H1 (cell line): ENCODE measurements around the gene SEMA5B. TPM values are rescaled to one million over a fixed set of nuclear protein-coding genes. Genes with fewer than 3 reads are reported as not detected.

ENCODE experiments used
- CTCF ChIA-PET: fragments of 300-600 bp; sonication (Branson Sonifier 250); formaldehyde crosslinking; loops from one replicate; lab custom pipeline; 2021; ENCODE audit not compliant: partially characterized antibody; lab: Charles Lee
- POLR2A ChIA-PET: fragments of 300-600 bp; sonication (Branson Sonifier 250); formaldehyde crosslinking; loops from one replicate; lab custom pipeline; 2021; ENCODE audit warnings: inconsistent platforms; ENCODE audit not compliant: partially characterized antibody; lab: Charles Lee
- DNase-seq, 2 experiments: peaks; one replicate each; pipeline versions ENCODE4 v3.0.0 to v3.0.0-alpha.2; 2010 to 2022; ENCODE audit warnings: low spot score in 2 of 2, low read depth in 1 of 2, mixed read lengths in 1 of 2
- FAIRE-seq: peaks from 2 replicates; lab custom pipeline; 2011; peaks lifted over from hg19 to GRCh38; lab: Jason Lieb, UNC
- H2AFZ ChIP-seq: 2 replicates; pipeline ENCODE4 v1.8.1; 2012; ENCODE audit warnings: low read length, inconsistent platforms
- H2AK5ac ChIP-seq: 2 replicates; pipeline ENCODE4 v1.6.1; 2013; ENCODE audit warnings: low read depth, low read length
- H2BK120ac ChIP-seq: replicated peaks from 2 replicates; pipeline ENCODE3; 2013; ENCODE audit warnings: low read depth, low read length, inconsistent platforms
- H2BK12ac ChIP-seq: 2 replicates; pipeline ENCODE4 v1.6.1; 2013; ENCODE audit warnings: low read depth, low read length
- H2BK15ac ChIP-seq: 2 replicates; pipeline ENCODE4 v1.6.1; 2013; ENCODE audit warnings: low read length
- H2BK20ac ChIP-seq: 2 replicates; pipeline ENCODE4 v1.6.1; 2013; ENCODE audit warnings: low read length
- H2BK5ac ChIP-seq: 2 replicates; pipeline ENCODE4 v1.6.1; 2013; ENCODE audit warnings: low read depth, low read length
- H3K14ac ChIP-seq: 2 replicates; pipeline ENCODE4 v1.6.1; 2013; ENCODE audit warnings: inconsistent platforms; ENCODE audit not compliant: insufficient read length
- H3K18ac ChIP-seq: 2 replicates; pipeline ENCODE4 v1.6.1; 2013; ENCODE audit warnings: low read length; ENCODE audit errors: extremely low read depth
- H3K23ac ChIP-seq: 2 replicates; pipeline ENCODE4 v1.6.1; 2013; ENCODE audit warnings: inconsistent platforms; ENCODE audit not compliant: insufficient read length
- H3K23me2 ChIP-seq: 2 replicates; pipeline ENCODE4 v1.6.1; 2013; ENCODE audit warnings: low read depth, low read length
- H3K27ac ChIP-seq: 2 replicates; pipeline ENCODE4 v1.6.1; 2011; ENCODE audit warnings: low read depth, low read length, inconsistent platforms
- H3K27me3 ChIP-seq, 4 experiments: replicated peaks in 1 of 4; 1 replicate in 1 of 4; 2 replicates in 3 of 4; pipeline versions ENCODE4 v1.6.1 to v1.8.1; 2011 to 2013; ENCODE audit warnings: low read length in 3 of 4, mild to moderate bottlenecking in 3 of 4, inconsistent platforms in 2 of 4, mixed read lengths in 2 of 4, moderate library complexity in 1 of 4; ENCODE audit not compliant: control insufficient read depth in 3 of 4, insufficient read depth in 3 of 4; ENCODE audit errors: extremely low read depth in 1 of 4
- H3K36me3 ChIP-seq, 4 experiments: 2 replicates each; pipeline versions ENCODE4 v1.6.1 to v1.8.1; 2011 to 2013; ENCODE audit warnings: mild to moderate bottlenecking in 4 of 4, low read length in 3 of 4, moderate library complexity in 2 of 4, control low read depth in 1 of 4, inconsistent platforms in 1 of 4; ENCODE audit not compliant: insufficient read depth in 4 of 4, control insufficient read depth in 2 of 4
- H3K4ac ChIP-seq: replicated peaks from 2 replicates; pipeline ENCODE3; 2013; ENCODE audit warnings: low read length, low read depth, mixed read lengths, inconsistent platforms; ENCODE audit not compliant: insufficient read length
- H3K4me1 ChIP-seq, 4 experiments: replicated peaks in 1 of 4; 1 replicate in 1 of 4; 2 replicates in 3 of 4; pipeline versions ENCODE4 v1.6.1 to v1.8.1; 2011 to 2013; ENCODE audit warnings: low read length in 3 of 4, inconsistent platforms in 2 of 4, mixed read lengths in 1 of 4; ENCODE audit not compliant: insufficient read depth in 4 of 4, control insufficient read depth in 3 of 4
- H3K4me2 ChIP-seq, 2 experiments: 2 replicates each; pipeline versions ENCODE4 v1.6.1 to v1.8.1; 2011 to 2013; ENCODE audit warnings: low read depth in 2 of 2, low read length in 2 of 2, control low read depth in 1 of 2, inconsistent platforms in 1 of 2, mild to moderate bottlenecking in 1 of 2; ENCODE audit not compliant: insufficient read depth in 1 of 2
- H3K4me3 ChIP-seq, 4 experiments: fragments of 200-600, 300-600 bp in 1 of 4; sonication (generic), shearing (Covaris generic), sonication (Bioruptor Twin) in 1 of 4; 2 replicates each; pipeline versions ENCODE4 v1.5.1 to v1.8.1; 2011 to 2016; ENCODE audit warnings: low read length in 4 of 4, low read depth in 3 of 4, control low read depth in 2 of 4, inconsistent platforms in 2 of 4, mild to moderate bottlenecking in 2 of 4, mixed read lengths in 1 of 4, moderate library complexity in 1 of 4; ENCODE audit not compliant: insufficient read depth in 2 of 4; ENCODE audit errors: extremely low read depth in 1 of 4
- H3K56ac ChIP-seq: replicated peaks from 2 replicates; pipeline ENCODE3; 2013; ENCODE audit warnings: low read depth, mild to moderate bottlenecking, mixed read lengths, low read length, inconsistent platforms; ENCODE audit not compliant: insufficient read length
- H3K79me1 ChIP-seq: 2 replicates; pipeline ENCODE4 v1.6.1; 2013; ENCODE audit warnings: low read depth, low read length, control low read depth
- H3K79me2 ChIP-seq, 2 experiments: 2 replicates each; pipeline versions ENCODE4 v1.6.1 to v1.8.1; 2012 to 2013; ENCODE audit warnings: low read length in 2 of 2, mild to moderate bottlenecking in 2 of 2, inconsistent platforms in 1 of 2; ENCODE audit not compliant: insufficient read depth in 2 of 2, control insufficient read depth in 1 of 2
- H3K9ac ChIP-seq, 4 experiments: replicated peaks in 1 of 4; 1 replicate in 1 of 4; 2 replicates in 3 of 4; pipeline versions ENCODE4 v1.6.1 to v1.8.1; 2011 to 2013; ENCODE audit warnings: low read depth in 3 of 4, low read length in 3 of 4, control low read depth in 2 of 4, mild to moderate bottlenecking in 2 of 4, moderate library complexity in 2 of 4, inconsistent platforms in 1 of 4; ENCODE audit errors: extremely low read depth in 1 of 4
- H3K9me3 ChIP-seq, 2 experiments: 2 replicates each; pipeline versions ENCODE4 v1.6.1 to v1.8.1; 2012 to 2013; ENCODE audit warnings: mild to moderate bottlenecking in 2 of 2, moderate library complexity in 2 of 2, control low read depth in 1 of 2, inconsistent platforms in 1 of 2, low read depth in 1 of 2, low read length in 1 of 2, mixed read lengths in 1 of 2; ENCODE audit not compliant: insufficient read depth in 2 of 2
- H4K20me1 ChIP-seq, 2 experiments: replicated peaks in 1 of 2; 2 replicates each; pipeline versions ENCODE3 to v1.8.1; 2011 to 2013; ENCODE audit warnings: inconsistent platforms in 2 of 2, low read length in 2 of 2, mild to moderate bottlenecking in 1 of 2; ENCODE audit not compliant: insufficient read depth in 2 of 2, control insufficient read depth in 1 of 2
- H4K5ac ChIP-seq: 2 replicates; pipeline ENCODE4 v1.6.1; 2013; ENCODE audit warnings: low read length, low read depth, mixed read lengths, inconsistent platforms; ENCODE audit not compliant: insufficient read length
- H4K8ac ChIP-seq: 2 replicates; pipeline ENCODE4 v1.8.0; 2013; ENCODE audit warnings: mild to moderate bottlenecking, moderate library complexity, low read length, inconsistent platforms; ENCODE audit not compliant: insufficient read depth; ENCODE audit errors: extremely low read depth
- H4K91ac ChIP-seq: replicated peaks from 2 replicates; pipeline ENCODE3; 2013; ENCODE audit warnings: low read length, mixed read lengths, inconsistent platforms; ENCODE audit not compliant: insufficient read length
- ASH2L ChIP-seq: fragments of 200-600, 300-600 bp; sonication (generic); IDR thresholded peaks from one replicate; pipeline ENCODE4 v1.7.1; 2017; ENCODE audit warnings: low read length
- EZH2 ChIP-seq: fragments of 200-600 bp; sonication (generic); IDR thresholded peaks from 2 replicates; pipeline ENCODE4 v1.7.1; 2012; ENCODE audit warnings: low read depth, mild to moderate bottlenecking, moderate library complexity, low read length, inconsistent platforms; ENCODE audit not compliant: severe bottlenecking
- GABPA ChIP-seq: IDR thresholded peaks from 2 replicates; pipeline ENCODE4 v1.6.1; 2011; ENCODE audit warnings: mild to moderate bottlenecking, low read length, moderate library complexity, borderline replicate concordance; ENCODE audit not compliant: insufficient read depth
- GTF2F1 ChIP-seq: IDR thresholded peaks from 2 replicates; pipeline ENCODE4 v1.6.1; 2012; ENCODE audit warnings: low read depth, low read length, improper control_type of control experiment, borderline replicate concordance
- HDAC2 ChIP-seq, 2 experiments: fragments of 300-600 bp in 1 of 2; sonication (generic) in 1 of 2; IDR thresholded peaks; 2 replicates each; pipeline ENCODE4 v1.6.1; 2011 to 2012; ENCODE audit warnings: low read depth in 2 of 2, low read length in 2 of 2, mild to moderate bottlenecking in 2 of 2, moderate library complexity in 2 of 2, borderline replicate concordance in 1 of 2, inconsistent platforms in 1 of 2
- JUND ChIP-seq: IDR thresholded peaks from 2 replicates; pipeline ENCODE4 v1.6.1; 2011; ENCODE audit warnings: mild to moderate bottlenecking, improper control_type of control experiment, low read length
- RNF2 ChIP-seq: fragments of 200-900, 300-1000 bp; sonication (generic); IDR thresholded peaks from 2 replicates; pipeline ENCODE4 v1.7.1; 2016; ENCODE audit warnings: borderline replicate concordance, low read depth, mild to moderate bottlenecking, antibody characterized with exemption, low read length; ENCODE audit not compliant: poor library complexity, severe bottlenecking; ENCODE audit errors: missing control alignments
- SAP30 ChIP-seq: fragments of 300-600 bp; sonication (generic); IDR thresholded peaks from 2 replicates; pipeline ENCODE4 v1.7.1; 2012; ENCODE audit warnings: low read length, moderate library complexity, mild to moderate bottlenecking, inconsistent platforms; ENCODE audit not compliant: insufficient read depth, insufficient replicate concordance
- SIRT6 ChIP-seq: IDR thresholded peaks from one replicate; pipeline ENCODE4 v1.7.1; 2012; ENCODE audit warnings: low read length, inconsistent platforms
- SUZ12 ChIP-seq: fragments of 200-600 bp; sonication (generic); IDR thresholded peaks from 2 replicates; pipeline ENCODE4 v1.6.1; 2012; ENCODE audit warnings: mild to moderate bottlenecking, inconsistent platforms, low read length, moderate library complexity, mixed read lengths
- WGBS, 2 experiments: shearing (Covaris generic) in 1 of 2; methylation state at CpG; one replicate each; pipeline versions ENCODE4 v1.1.6 to v1.1.7; 2013 to 2015; ENCODE audit warnings: low lambda C conversion rate in 2 of 2, mixed read lengths in 2 of 2, inconsistent platforms in 1 of 2, low coverage in 1 of 2, missing lambda C conversion rate in 1 of 2; ENCODE audit not compliant: insufficient replicate concordance in 2 of 2, insufficient coverage in 1 of 2, insufficient read length in 1 of 2; ENCODE audit errors: extremely low coverage in 1 of 2, missing lambda C conversion rate in 1 of 2; 5-methylcytosine and 5-hydroxymethylcytosine counted together
- polyA plus RNA-seq, 7 experiments: library from polyadenylated mRNA; depleted of rRNA in 3 of 7; stranded (reverse) in 5 of 7; unstranded in 2 of 7; fragments of >200 nt in 5 of 7; fragments of 200-250 nt in 2 of 7; gene quantifications; 1 replicate in 5 of 7; 2 replicates in 1 of 7; 4 replicates in 1 of 7; pipeline versions ENCODE4 v1.2.1 to v1.2.3, GENCODE V29; 2011 to 2013; ENCODE audit warnings: missing spikeins in 2 of 7, mixed read lengths in 2 of 7
- total RNA-seq: library from RNA; stranded (reverse); fragmentation: NEBNext Ultra II Directional; extraction: Animal tissue kit (Norgen Biotek cat#: 25700); gene quantifications from 2 replicates; pipeline ENCODE4 v1.2.1, GENCODE V29; 2021
- TF ChIP-seq, protein P1 (sequence below): IDR thresholded peaks from 2 replicates; pipeline ENCODE4 v1.6.1; 2011; ENCODE audit warnings: low read depth, mild to moderate bottlenecking, low read length; ENCODE audit not compliant: insufficient read depth

SEMA5B gene
- total and polyA plus RNA-seq, 2 of the 8 experiments (the other 6 are each of a cell fraction or from before 2014, with no cell fraction given), result 13.1 to 22.4 TPM

DNA sequence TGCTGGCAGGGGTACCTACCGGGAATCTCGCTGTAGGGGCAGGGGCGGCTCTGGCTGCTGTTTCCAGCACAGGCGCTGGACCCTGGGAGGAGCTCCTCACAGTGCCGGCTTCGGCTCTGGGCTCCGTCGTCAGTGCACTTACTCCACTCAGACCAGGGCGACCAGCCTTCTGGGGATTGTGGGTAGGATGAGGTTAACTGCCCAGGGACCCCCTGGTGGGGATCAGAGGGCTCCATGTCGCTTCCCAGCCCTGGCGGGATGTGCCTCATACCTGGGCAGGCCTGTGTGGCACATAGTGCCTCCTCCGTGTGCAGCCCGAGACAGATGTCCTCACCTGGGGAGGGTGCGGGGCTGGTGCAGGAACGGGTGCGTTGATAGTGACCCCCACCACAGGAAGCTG, 115.7 kb downstream of the SEMA5B start:
- no peak overlapping the region for H3K14ac ChIP-seq
- no peak overlapping the region for H4K5ac ChIP-seq
- POLR2A ChIA-PET, result no interaction called here
- H3K27ac ChIP-seq, result no peak overlapping the region
- peaks cover 0 to 9% (median 5%) of the 10 kb centered on the region in 4 experiments; a peak in 4 of 8 replicates for H3K36me3 ChIP-seq
- H3K18ac ChIP-seq, result no peak overlapping the region; the same call in 1 of the 2 replicates
- no peak overlapping the region for H2BK5ac ChIP-seq
- no peaks in the 10 kb centered on the region for H3K9me3 ChIP-seq
- CTCF ChIA-PET, result interaction anchor here (0.7 to 1.0 kb wide), 3 partner anchors 29 to 134 kb away, joined by 3 read pairs; no protein-coding TSS in a partner anchor
- H2BK120ac ChIP-seq, result no peak overlapping the region
- H2BK20ac ChIP-seq, result no peak overlapping the region
- no peaks in the 10 kb centered on the region for H3K23me2 ChIP-seq
- H4K20me1 ChIP-seq, result no peaks in the 10 kb centered on the region
- H3K56ac ChIP-seq, result no peak overlapping the region
- H3K4me3 ChIP-seq, result no peak overlapping the region
- H3K27me3 ChIP-seq, result no peaks in the 10 kb centered on the region; a peak in 2 of 7 replicates
- H2AFZ ChIP-seq, result no peak overlapping the region
- no peak overlapping the region for H3K9ac ChIP-seq
- no peak overlapping the region for H2AK5ac ChIP-seq
- peak overlapping the region; percentile 14; the same call in 1 of the 2 replicates for H4K8ac ChIP-seq
- H3K4ac ChIP-seq, result no peak overlapping the region
- FAIRE-seq (no peak), DNase-seq (no peak)
- no peak overlapping the region for H4K91ac ChIP-seq
- no peak overlapping the region for H2BK15ac ChIP-seq
- H3K79me1 ChIP-seq, result no peaks in the 10 kb centered on the region
- H3K79me2 ChIP-seq, result no peaks in the 10 kb centered on the region
- no peaks in the 10 kb centered on the region; a peak in 1 of 7 replicates for H3K4me1 ChIP-seq
- H3K23ac ChIP-seq, result no peak overlapping the region
- no peak overlapping the region for H2BK12ac ChIP-seq
- no peak overlapping the region for H3K4me2 ChIP-seq
- 97% methylated on average over 15 of the region's 16 CpGs; no CpG with 5 or more reads in 1 of the 2 experiments for WGBS, 2 experiments
- TF ChIP-seq HDAC2 (IDR thresholded peaks at IDR 0.05; ENCODE audit: borderline replicate concordance in 1 of 2, low read depth in 2 of 2, low read length in 2 of 2) (no peak), GABPA (no peak), ASH2L (no peak), RNF2 (no peak), SUZ12 (no peak), JUND (no peak), EZH2 (no peak), GTF2F1 (no peak), SIRT6 (no peak), SAP30 (no peak)
- TF ChIP-seq, protein P1, sequence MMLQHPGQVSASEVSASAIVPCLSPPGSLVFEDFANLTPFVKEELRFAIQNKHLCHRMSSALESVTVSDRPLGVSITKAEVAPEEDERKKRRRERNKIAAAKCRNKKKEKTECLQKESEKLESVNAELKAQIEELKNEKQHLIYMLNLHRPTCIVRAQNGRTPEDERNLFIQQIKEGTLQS, result no peak
